HCT116 (cell line): ENCODE data around the gene NALCN. TPM values are rescaled to one million over a fixed set of nuclear protein-coding genes. Genes with fewer than 3 reads are reported as not detected.

Experiments used
- ATAC-seq: fragments of 200-7000 bp; cut with Tn5 transposase; 2 replicates; pipeline ENCODE4 v1.9.1; 2020; ENCODE audit warnings: mild to moderate bottlenecking, moderate library complexity
- BruUV-seq: library from RNA; stranded (reverse); fragments of 400-500 nt; replicated peaks from 2 replicates; lab custom pipeline; 2021; lab: Mats Ljungman, UMichigan
- CTCF ChIA-PET: fragments of 300-600 bp; sonication (Branson Sonifier 250); formaldehyde crosslinking; loops from one replicate; lab custom pipeline; 2021; ENCODE audit warnings: antibody characterized with exemption; lab: Charles Lee
- POLR2A ChIA-PET: fragments of 300-600, 350-600 bp; sonication (Branson Sonifier 250); formaldehyde crosslinking; loops from one replicate; lab custom pipeline; 2021; ENCODE audit warnings: antibody characterized with exemption; lab: Charles Lee
- RAD21 ChIA-PET, 2 experiments: fragments of 300-600 bp; sonication (Branson Sonifier 250); formaldehyde crosslinking; loops; one replicate each; lab custom pipeline; 2023; ENCODE audit warnings: low total read pairs in 2 of 2; ENCODE audit not compliant: uncharacterized antibody in 2 of 2, unreplicated experiment in 2 of 2, low non-redundant PET in 1 of 2; lab: Charles Lee
- DNase-seq: peaks from one replicate; pipeline ENCODE4 v3.0.0-alpha.2; 2010; ENCODE audit warnings: low read depth, low spot score
- H2AFZ ChIP-seq: fragments of 200-600 bp; shearing (Covaris generic), sonication (generic); 2 replicates; pipeline ENCODE4 v1.6.1; 2017; ENCODE audit warnings: low read depth, mixed run types, mixed read lengths, antibody characterized with exemption, low read length; ENCODE audit not compliant: poor library complexity, severe bottlenecking
- H3K27ac ChIP-seq: 2 replicates; pipeline ENCODE4 v1.5.1; 2012; ENCODE audit warnings: low read depth, low read length
- H3K27me3 ChIP-seq: fragments of 200-600 bp; sonication (generic); 2 replicates; pipeline ENCODE4 v1.6.1; 2016; ENCODE audit warnings: mixed run types, low read length, mixed read lengths; ENCODE audit not compliant: insufficient read depth
- H3K36me3 ChIP-seq, 2 experiments: fragments of 200-500 bp in 1 of 2; fragments of 200-600 bp in 1 of 2; sonication (Bioruptor generic) in 1 of 2; sonication (generic) in 1 of 2; 2 replicates each; pipeline versions ENCODE4 v1.5.1 to v1.6.1; 2014 to 2016; ENCODE audit warnings: low read length in 2 of 2, inconsistent platforms in 1 of 2, mixed read lengths in 1 of 2, mixed run types in 1 of 2; ENCODE audit not compliant: insufficient read depth in 2 of 2, control insufficient read depth in 1 of 2
- H3K4me1 ChIP-seq, 2 experiments: fragments of 200-600 bp in 1 of 2; sonication (generic) in 1 of 2; 2 replicates each; pipeline versions ENCODE4 v1.5.1 to v1.6.1; 2012 to 2017; ENCODE audit warnings: low read length in 2 of 2, inconsistent platforms in 1 of 2, mild to moderate bottlenecking in 1 of 2, mixed read lengths in 1 of 2, mixed run types in 1 of 2, moderate library complexity in 1 of 2; ENCODE audit not compliant: insufficient read depth in 2 of 2, control insufficient read depth in 1 of 2
- H3K4me2 ChIP-seq: fragments of 200-600 bp; sonication (generic); 2 replicates; pipeline ENCODE4 v1.6.1; 2017; ENCODE audit warnings: mixed run types, low read length, mixed read lengths
- H3K4me3 ChIP-seq, 2 experiments: fragments of 200-600 bp in 1 of 2; sonication (generic) in 1 of 2; replicated peaks in 1 of 2; 2 replicates each; pipeline ENCODE4 v1.5.1; 2011 to 2016; ENCODE audit warnings: low read length in 2 of 2, control low read depth in 1 of 2, low read depth in 1 of 2, mild to moderate bottlenecking in 1 of 2, mixed read lengths in 1 of 2, mixed run types in 1 of 2
- H3K79me2 ChIP-seq: fragments of 200-600 bp; sonication (generic); 2 replicates; pipeline ENCODE4 v1.6.1; 2017; ENCODE audit warnings: mild to moderate bottlenecking, mixed run types, low read length, moderate library complexity, mixed read lengths; ENCODE audit not compliant: insufficient read depth
- H3K9ac ChIP-seq: fragments of 200-600 bp; sonication (generic); 2 replicates; pipeline ENCODE4 v1.6.1; 2016; ENCODE audit warnings: low read length, mixed read lengths
- H3K9me2 ChIP-seq: fragments of 200-600 bp; sonication (generic), shearing (Covaris generic); 2 replicates; pipeline ENCODE4 v1.6.1; 2017; ENCODE audit warnings: mixed run types, mild to moderate bottlenecking, moderate library complexity; ENCODE audit not compliant: insufficient read depth
- H3K9me3 ChIP-seq, 2 experiments: fragments of 200-500 bp in 1 of 2; fragments of 200-600 bp in 1 of 2; sonication (Bioruptor generic) in 1 of 2; sonication (generic) in 1 of 2; 2 replicates each; pipeline ENCODE4 v1.6.1; 2014 to 2017; ENCODE audit warnings: low read length in 2 of 2, mixed read lengths in 2 of 2, inconsistent platforms in 1 of 2, low read depth in 1 of 2, mild to moderate bottlenecking in 1 of 2, mixed run types in 1 of 2, moderate library complexity in 1 of 2; ENCODE audit not compliant: control insufficient read depth in 1 of 2, insufficient read depth in 1 of 2
- H4K20me1 ChIP-seq: fragments of 200-600 bp; sonication (generic), shearing (Covaris generic); 2 replicates; pipeline ENCODE4 v1.6.1; 2017; ENCODE audit warnings: mixed run types, mild to moderate bottlenecking, moderate library complexity; ENCODE audit not compliant: insufficient read depth
- CBX3 ChIP-seq: IDR thresholded peaks from 2 replicates; pipeline ENCODE4 v1.6.1; 2012; ENCODE audit warnings: low read depth
- ELF1 ChIP-seq: IDR thresholded peaks from 2 replicates; pipeline ENCODE4 v1.6.1; 2012; ENCODE audit warnings: low read depth, borderline replicate concordance
- EZH2 ChIP-seq: fragments of 200-600 bp; sonication (generic); IDR thresholded peaks from 2 replicates; pipeline ENCODE4 v1.6.1; 2017; ENCODE audit warnings: antibody characterized with exemption, mixed run types
- EZH2phosphoT487 ChIP-seq: fragments of 200-600 bp; IDR thresholded peaks from 2 replicates; pipeline ENCODE4 v1.6.1; 2018; ENCODE audit warnings: antibody characterized with exemption, borderline replicate concordance
- POLR2A ChIP-seq: IDR thresholded peaks from 2 replicates; pipeline ENCODE4 v1.7.0; 2011; ENCODE audit warnings: borderline replicate concordance; ENCODE audit not compliant: insufficient read depth, insufficient read length; ENCODE audit errors: extremely low read depth
- RAD21 ChIP-seq: IDR thresholded peaks from 2 replicates; pipeline ENCODE4 v1.6.1; 2012; ENCODE audit warnings: low read depth, mild to moderate bottlenecking
- SIN3A ChIP-seq: IDR thresholded peaks from 2 replicates; pipeline ENCODE4 v1.6.1; 2012; ENCODE audit warnings: low read depth
- SRF ChIP-seq: IDR thresholded peaks from 2 replicates; pipeline ENCODE4 v1.6.1; 2012; ENCODE audit warnings: low read depth
- ZNF274 ChIP-seq: fragments of 200-500 bp; sonication (Bioruptor generic); IDR thresholded peaks from 2 replicates; pipeline ENCODE4 v1.6.1; 2014; ENCODE audit warnings: mild to moderate bottlenecking, low read depth, low read length, inconsistent platforms
- intact Hi-C: fragments of 100-400 bp; cut with micrococcal nuclease; formaldehyde crosslinking; loops from 2 replicates; pipeline ENCODE4 v1.10.0; 2022
- total RNA-seq: library from RNA; stranded (reverse); gene quantifications from one replicate; pipeline ENCODE4 v1.2.1, GENCODE V29; 2021; ENCODE audit not compliant: unreplicated experiment
- TF ChIP-seq, protein P1 (sequence below), 3 experiments: fragments of 200-600 bp in 1 of 3; sonication (generic) in 1 of 3; IDR thresholded peaks in 2 of 3; conservative IDR thresholded peaks in 1 of 3; 2 replicates each; pipeline ENCODE4 v1.5.1; 2012 to 2017; ENCODE audit warnings: low read depth in 2 of 3, low read length in 2 of 3, antibody characterized with exemption in 1 of 3, borderline replicate concordance in 1 of 3, control low read depth in 1 of 3, mild to moderate bottlenecking in 1 of 3, mixed read lengths in 1 of 3, mixed run types in 1 of 3, moderate library complexity in 1 of 3; ENCODE audit not compliant: insufficient read depth in 1 of 3
- TF ChIP-seq, protein P2 (sequence below): IDR thresholded peaks from 2 replicates; pipeline ENCODE4 v1.6.1; 2011; ENCODE audit warnings: mild to moderate bottlenecking, low read length, moderate library complexity; ENCODE audit not compliant: insufficient replicate concordance; ENCODE audit errors: extremely low read depth
- TF ChIP-seq, protein P3 (sequence below): IDR thresholded peaks from 2 replicates; pipeline ENCODE4 v1.6.1; 2012; ENCODE audit warnings: low read depth

Gene NALCN
- total RNA-seq, 1 experiment from 2014 or later = not detected

DNA sequence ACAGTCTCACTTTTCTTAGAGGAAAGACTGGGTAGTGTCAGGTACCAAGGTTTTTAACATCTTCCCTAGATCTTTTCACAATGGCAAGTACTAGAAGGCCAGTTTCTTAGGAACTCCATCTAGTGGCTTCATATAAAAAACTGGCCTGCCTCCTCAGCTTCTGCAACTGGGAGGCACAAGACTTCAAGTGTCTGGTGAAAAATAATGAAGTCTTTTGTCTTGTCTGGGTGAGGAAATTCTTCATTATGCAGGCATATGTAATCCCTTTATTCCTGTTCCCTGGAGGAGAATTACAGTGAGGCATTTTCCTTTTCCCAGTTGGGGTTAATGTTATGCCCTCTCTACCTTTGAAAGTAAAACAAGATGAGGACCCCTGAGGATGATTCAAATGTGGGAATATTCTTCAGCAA, 300.5 kb downstream of the NALCN start:
- POLR2A ChIA-PET = no interaction called here
- RAD21 ChIA-PET = no interaction called here
- intact Hi-C loops = no loop called here
- H3K4me1 ChIP-seq = no peaks in the 10 kb centered on the region
- peaks cover 9% of the 10 kb centered on the region; the same call in 1 of the 2 replicates for H3K27me3 ChIP-seq
- no peaks in the 10 kb centered on the region for H3K79me2 ChIP-seq
- H3K36me3 ChIP-seq = no peaks in the 10 kb centered on the region
- H2AFZ ChIP-seq = no peak overlapping the region
- BruUV-seq = no TSS peak
- H3K4me3 ChIP-seq = no peak overlapping the region
- ATAC-seq (peak; percentile 34; the same call in 1 of the 2 replicates), DNase-seq (no peak)
- CTCF ChIA-PET = no interaction called here
- H3K27ac ChIP-seq = no peak overlapping the region
- no peaks in the 10 kb centered on the region for H4K20me1 ChIP-seq
- H3K9ac ChIP-seq = no peak overlapping the region
- no peaks in the 10 kb centered on the region for H3K9me3 ChIP-seq
- H3K9me2 ChIP-seq = no peaks in the 10 kb centered on the region
- TF ChIP-seq SIN3A (no peak), RAD21 (0 out of 2 replicates have a peak, but pooled peaks have one; percentile 5)
- TF ChIP-seq, protein P1, sequence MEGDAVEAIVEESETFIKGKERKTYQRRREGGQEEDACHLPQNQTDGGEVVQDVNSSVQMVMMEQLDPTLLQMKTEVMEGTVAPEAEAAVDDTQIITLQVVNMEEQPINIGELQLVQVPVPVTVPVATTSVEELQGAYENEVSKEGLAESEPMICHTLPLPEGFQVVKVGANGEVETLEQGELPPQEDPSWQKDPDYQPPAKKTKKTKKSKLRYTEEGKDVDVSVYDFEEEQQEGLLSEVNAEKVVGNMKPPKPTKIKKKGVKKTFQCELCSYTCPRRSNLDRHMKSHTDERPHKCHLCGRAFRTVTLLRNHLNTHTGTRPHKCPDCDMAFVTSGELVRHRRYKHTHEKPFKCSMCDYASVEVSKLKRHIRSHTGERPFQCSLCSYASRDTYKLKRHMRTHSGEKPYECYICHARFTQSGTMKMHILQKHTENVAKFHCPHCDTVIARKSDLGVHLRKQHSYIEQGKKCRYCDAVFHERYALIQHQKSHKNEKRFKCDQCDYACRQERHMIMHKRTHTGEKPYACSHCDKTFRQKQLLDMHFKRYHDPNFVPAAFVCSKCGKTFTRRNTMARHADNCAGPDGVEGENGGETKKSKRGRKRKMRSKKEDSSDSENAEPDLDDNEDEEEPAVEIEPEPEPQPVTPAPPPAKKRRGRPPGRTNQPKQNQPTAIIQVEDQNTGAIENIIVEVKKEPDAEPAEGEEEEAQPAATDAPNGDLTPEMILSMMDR (IDR thresholded peaks at IDR 0.05 in 2 of 3, conservative IDR thresholded peaks at IDR 0.05 in 1 of 3; ENCODE audit: borderline replicate concordance in 1 of 3, insufficient read depth in 1 of 3, low read depth in 2 of 3, low read length in 2 of 3) = 0 out of 6 replicates have a peak, but pooled peaks of 1 of the 3 experiments have one; percentile 5
- H3K4me2 ChIP-seq = no peak overlapping the region

DNA sequence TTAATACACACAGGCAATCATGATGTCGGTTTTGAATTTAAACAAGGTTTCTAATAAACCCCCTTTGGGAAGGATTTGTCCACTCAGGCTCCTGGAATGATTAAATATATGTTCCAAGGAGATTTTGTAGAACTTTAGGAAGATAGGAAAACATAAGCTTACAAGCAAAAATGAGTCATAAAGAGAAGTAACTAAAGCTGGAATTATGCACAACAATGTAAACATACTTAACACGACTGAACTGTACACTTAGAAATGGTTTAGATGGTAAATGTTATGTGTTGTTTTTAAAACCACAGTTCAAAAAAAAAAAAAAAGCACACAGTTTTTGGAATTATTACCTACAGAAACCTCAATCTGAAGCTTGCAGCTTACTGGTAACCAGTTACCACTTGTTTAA, 304.4 kb downstream of the NALCN start:
- ATAC-seq (no peak), DNase-seq (no peak)
- ChIA-PET CTCF (interaction anchor here (1.0 kb wide), 1 partner anchor 16 kb away, joined by 5 read pairs; no protein-coding TSS in a partner anchor), POLR2A (no interaction called here), RAD21 (no interaction called here)
- H3K9ac ChIP-seq = no peak overlapping the region
- no peaks in the 10 kb centered on the region for H3K9me3 ChIP-seq
- no peaks in the 10 kb centered on the region for H3K79me2 ChIP-seq
- no peak overlapping the region for H3K4me2 ChIP-seq
- H3K27me3 ChIP-seq = no peaks in the 10 kb centered on the region
- H3K9me2 ChIP-seq = no peaks in the 10 kb centered on the region
- no peaks in the 10 kb centered on the region for H3K36me3 ChIP-seq
- no peaks in the 10 kb centered on the region for H3K4me1 ChIP-seq
- no peak overlapping the region for H3K27ac ChIP-seq
- intact Hi-C loops = no loop called here
- no peak overlapping the region for H2AFZ ChIP-seq
- no peaks in the 10 kb centered on the region for H4K20me1 ChIP-seq
- H3K4me3 ChIP-seq = no peak overlapping the region
- BruUV-seq = no TSS peak
- no peak for TF ChIP-seq ZNF274
- no peak for TF ChIP-seq RAD21
- TF ChIP-seq ELF1 = no peak
- TF ChIP-seq, protein P2, sequence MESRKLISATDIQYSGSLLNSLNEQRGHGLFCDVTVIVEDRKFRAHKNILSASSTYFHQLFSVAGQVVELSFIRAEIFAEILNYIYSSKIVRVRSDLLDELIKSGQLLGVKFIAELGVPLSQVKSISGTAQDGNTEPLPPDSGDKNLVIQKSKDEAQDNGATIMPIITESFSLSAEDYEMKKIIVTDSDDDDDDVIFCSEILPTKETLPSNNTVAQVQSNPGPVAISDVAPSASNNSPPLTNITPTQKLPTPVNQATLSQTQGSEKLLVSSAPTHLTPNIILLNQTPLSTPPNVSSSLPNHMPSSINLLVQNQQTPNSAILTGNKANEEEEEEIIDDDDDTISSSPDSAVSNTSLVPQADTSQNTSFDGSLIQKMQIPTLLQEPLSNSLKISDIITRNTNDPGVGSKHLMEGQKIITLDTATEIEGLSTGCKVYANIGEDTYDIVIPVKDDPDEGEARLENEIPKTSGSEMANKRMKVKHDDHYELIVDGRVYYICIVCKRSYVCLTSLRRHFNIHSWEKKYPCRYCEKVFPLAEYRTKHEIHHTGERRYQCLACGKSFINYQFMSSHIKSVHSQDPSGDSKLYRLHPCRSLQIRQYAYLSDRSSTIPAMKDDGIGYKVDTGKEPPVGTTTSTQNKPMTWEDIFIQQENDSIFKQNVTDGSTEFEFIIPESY = no peak
- TF ChIP-seq EZH2phosphoT487 = no peak
- TF ChIP-seq SRF = no peak
- TF ChIP-seq CBX3 = no peak
- no peak for TF ChIP-seq POLR2A
- TF ChIP-seq, protein P3, sequence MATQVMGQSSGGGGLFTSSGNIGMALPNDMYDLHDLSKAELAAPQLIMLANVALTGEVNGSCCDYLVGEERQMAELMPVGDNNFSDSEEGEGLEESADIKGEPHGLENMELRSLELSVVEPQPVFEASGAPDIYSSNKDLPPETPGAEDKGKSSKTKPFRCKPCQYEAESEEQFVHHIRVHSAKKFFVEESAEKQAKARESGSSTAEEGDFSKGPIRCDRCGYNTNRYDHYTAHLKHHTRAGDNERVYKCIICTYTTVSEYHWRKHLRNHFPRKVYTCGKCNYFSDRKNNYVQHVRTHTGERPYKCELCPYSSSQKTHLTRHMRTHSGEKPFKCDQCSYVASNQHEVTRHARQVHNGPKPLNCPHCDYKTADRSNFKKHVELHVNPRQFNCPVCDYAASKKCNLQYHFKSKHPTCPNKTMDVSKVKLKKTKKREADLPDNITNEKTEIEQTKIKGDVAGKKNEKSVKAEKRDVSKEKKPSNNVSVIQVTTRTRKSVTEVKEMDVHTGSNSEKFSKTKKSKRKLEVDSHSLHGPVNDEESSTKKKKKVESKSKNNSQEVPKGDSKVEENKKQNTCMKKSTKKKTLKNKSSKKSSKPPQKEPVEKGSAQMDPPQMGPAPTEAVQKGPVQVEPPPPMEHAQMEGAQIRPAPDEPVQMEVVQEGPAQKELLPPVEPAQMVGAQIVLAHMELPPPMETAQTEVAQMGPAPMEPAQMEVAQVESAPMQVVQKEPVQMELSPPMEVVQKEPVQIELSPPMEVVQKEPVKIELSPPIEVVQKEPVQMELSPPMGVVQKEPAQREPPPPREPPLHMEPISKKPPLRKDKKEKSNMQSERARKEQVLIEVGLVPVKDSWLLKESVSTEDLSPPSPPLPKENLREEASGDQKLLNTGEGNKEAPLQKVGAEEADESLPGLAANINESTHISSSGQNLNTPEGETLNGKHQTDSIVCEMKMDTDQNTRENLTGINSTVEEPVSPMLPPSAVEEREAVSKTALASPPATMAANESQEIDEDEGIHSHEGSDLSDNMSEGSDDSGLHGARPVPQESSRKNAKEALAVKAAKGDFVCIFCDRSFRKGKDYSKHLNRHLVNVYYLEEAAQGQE = no peak
- TF ChIP-seq SIN3A = no peak
- TF ChIP-seq EZH2 = no peak
